ENCODE measurements around the gene MYMX.

MYMX gene

DNA sequence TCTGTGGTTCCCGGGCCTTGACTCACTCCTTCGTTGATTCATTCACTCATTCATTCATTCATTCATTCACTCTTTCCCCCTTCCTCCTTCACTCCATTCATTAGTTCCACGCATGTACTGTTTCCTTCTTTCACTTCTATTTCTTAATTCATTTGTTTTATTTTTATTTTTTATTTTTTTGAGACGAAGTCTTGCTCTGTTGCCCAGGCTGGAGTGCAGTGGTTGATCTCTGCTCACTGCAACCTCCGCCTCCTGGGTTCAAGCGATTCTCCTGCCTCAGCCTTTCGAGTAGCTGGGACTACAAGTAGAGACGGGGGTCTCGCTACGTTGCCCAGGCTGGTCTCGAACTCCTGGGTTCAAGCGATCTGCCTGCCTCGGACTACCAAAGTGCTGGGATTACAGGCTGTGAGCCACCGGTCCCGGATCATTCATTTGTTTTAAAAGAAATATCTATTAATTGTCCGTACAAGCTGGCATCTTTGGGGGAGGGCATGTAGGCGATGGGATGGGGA, 49.1 kb downstream of the MYMX start:
- DNase-seq = no peak

DNA sequence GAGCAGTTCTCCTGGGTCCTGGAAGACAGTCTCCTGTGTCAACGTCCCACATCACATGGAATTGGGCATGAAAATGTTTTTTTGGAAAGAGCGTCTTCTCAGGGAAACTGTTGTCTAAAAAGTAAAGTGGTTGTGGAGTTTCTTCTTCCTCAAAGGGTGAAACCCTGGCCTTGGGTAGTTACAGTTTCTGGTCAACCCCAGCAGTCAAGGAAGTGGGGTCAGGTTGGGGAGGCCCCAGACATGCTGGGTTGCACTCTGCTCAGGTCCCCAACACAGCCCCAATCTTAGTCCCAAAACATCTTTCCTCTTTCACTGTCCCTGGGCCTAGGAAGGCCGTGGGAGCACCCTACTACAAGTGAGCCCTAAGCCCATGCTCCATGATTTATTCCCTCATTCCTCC, 49.6 kb downstream of the MYMX start:
- no peak for DNase-seq

DNA sequence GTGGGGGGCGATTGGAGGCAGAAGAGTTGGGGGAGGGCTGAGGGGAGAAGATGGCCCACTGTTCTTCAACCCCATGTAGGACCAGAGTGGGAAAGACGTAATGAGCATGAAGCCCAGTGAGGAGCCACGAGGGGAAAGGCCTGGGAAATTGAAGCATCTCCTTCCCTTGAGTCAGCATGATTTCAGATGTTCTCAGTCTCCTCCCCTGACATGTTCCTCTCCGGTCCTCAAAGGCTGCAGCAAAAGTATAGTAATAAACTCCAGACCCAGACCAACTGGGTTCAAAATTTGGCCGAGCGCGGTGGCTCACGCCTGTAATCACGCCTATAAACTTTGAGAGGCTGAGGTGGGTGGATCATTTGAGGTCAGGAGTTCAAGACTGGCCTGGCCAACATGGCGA, 50.5 kb downstream of the MYMX start:
- DNase-seq = no peak
